NB4 (cell line): ENCODE measurements around the gene LRRC8C.

Experiments
- CTCF ChIP-seq: IDR thresholded peaks from one replicate; pipeline ENCODE4 v1.5.1; 2012; ENCODE audit warnings: low read depth, low read length
- POLR2A ChIP-seq: IDR thresholded peaks from 2 replicates; pipeline ENCODE4 v1.6.1; 2011; ENCODE audit warnings: mild to moderate bottlenecking; ENCODE audit not compliant: insufficient read length; ENCODE audit errors: extremely low read depth

DNA sequence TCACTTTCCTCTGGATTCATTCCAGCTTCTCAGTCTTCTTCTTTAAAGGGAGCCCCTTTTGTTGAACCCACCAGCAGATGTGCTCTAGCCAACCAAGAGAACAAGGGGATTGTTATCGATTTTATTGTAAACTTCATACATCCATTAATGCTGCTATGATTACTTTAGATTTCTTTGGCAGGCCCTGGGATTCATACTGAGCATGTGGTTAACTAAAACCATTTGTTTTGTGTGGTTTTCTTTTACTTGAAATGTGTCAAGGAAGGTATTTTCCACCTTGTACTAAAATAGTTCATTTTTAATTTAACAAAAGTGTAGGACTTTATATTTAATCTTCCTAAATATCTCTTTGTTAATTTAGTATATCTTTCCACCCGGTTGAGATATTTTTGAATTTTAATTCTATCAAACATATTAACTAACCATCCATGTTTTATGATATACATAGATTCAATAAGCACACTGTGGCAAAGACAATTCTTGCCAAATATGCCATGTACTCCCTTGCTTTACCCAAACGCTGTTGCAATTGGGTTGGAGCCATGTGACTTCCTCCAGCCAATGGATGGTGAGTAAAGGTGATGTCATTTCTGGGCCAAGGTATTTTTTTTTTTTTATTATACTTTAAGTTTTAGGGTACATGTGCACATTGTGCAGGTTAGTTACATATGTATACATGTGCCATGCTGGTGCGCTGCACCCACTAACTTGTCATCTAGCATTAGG lies 113.7 kb downstream of the LRRC8C start:
- TF ChIP-seq CTCF (no peak), POLR2A (no peak)
